Smooth muscle cell (in vitro differentiated cells): Measurements from ENCODE around the gene UBR1. TPM values are rescaled to one million over a fixed set of nuclear protein-coding genes. Genes with fewer than 3 reads are reported as not detected.

Experiments
- DNase-seq: peaks from one replicate; lab custom pipeline; 2025; ENCODE audit not compliant: unreplicated experiment; lab: John Stamatoyannopoulos, UW
- H2AFZ ChIP-seq: fragments of 200-600 bp; sonication (generic); 2 replicates; pipeline ENCODE4 v1.6.0; 2016; ENCODE audit warnings: antibody characterized with exemption, low read depth, mild to moderate bottlenecking
- H3F3A ChIP-seq: fragments of 200-600 bp; sonication (generic); 2 replicates; pipeline ENCODE4 v1.6.0; 2017; ENCODE audit warnings: antibody characterized with exemption, low read depth
- H3K27ac ChIP-seq: fragments of 200-600 bp; sonication (generic); 2 replicates; pipeline ENCODE4 v1.5.1; 2016; ENCODE audit warnings: low read depth, mild to moderate bottlenecking
- H3K27me3 ChIP-seq: fragments of 200-600 bp; sonication (generic); 2 replicates; pipeline ENCODE4 v1.6.1; 2016; ENCODE audit warnings: low read depth, mild to moderate bottlenecking
- H3K36me3 ChIP-seq: fragments of 200-600 bp; sonication (generic); 2 replicates; pipeline ENCODE4 v1.5.1; 2016; ENCODE audit warnings: low read depth
- H3K4me1 ChIP-seq: fragments of 200-600 bp; sonication (generic); 2 replicates; pipeline ENCODE4 v1.5.1; 2016; ENCODE audit warnings: low read depth
- H3K4me2 ChIP-seq: fragments of 200-600 bp; sonication (generic); 2 replicates; pipeline ENCODE4 v1.6.0; 2016; ENCODE audit warnings: mild to moderate bottlenecking
- H3K4me3 ChIP-seq: fragments of 200-600 bp; sonication (generic); 2 replicates; pipeline ENCODE4 v1.5.1; 2016; ENCODE audit warnings: mild to moderate bottlenecking
- H3K79me2 ChIP-seq: fragments of 200-600 bp; sonication (generic); 2 replicates; pipeline ENCODE4 v1.6.0; 2016; ENCODE audit warnings: low read depth, mild to moderate bottlenecking
- H3K9ac ChIP-seq: fragments of 200-600 bp; sonication (generic); 2 replicates; pipeline ENCODE4 v1.6.0; 2016; ENCODE audit warnings: low read depth
- H3K9me3 ChIP-seq: fragments of 200-600 bp; sonication (generic); replicated peaks from 2 replicates; pipeline ENCODE4 v1.5.1; 2016; ENCODE audit warnings: low read depth
- H4K20me1 ChIP-seq: fragments of 200-600 bp; sonication (generic); 2 replicates; pipeline ENCODE4 v1.6.0; 2016; ENCODE audit warnings: low read depth
- WGBS: methylation state at CpG from one replicate; pipeline ENCODE4 v1.1.7; 2016; ENCODE audit warnings: low lambda C conversion rate; 5-methylcytosine and 5-hydroxymethylcytosine counted together
- polyA plus RNA-seq: library from polyadenylated mRNA; unstranded; fragments of >200 nt; fragmentation: Nextera tagmentation; extraction: Ambion mirVana; gene quantifications from 2 replicates; pipeline ENCODE4 v1.2.1, GENCODE V29; 2016
- total RNA-seq: library from RNA; depleted of rRNA; stranded (reverse); fragments of >200 nt; gene quantifications from 2 replicates; pipeline ENCODE4 v1.2.3, GENCODE V29; 2014
- TF ChIP-seq, protein P1 (sequence below): fragments of 200-600 bp; sonication (generic); IDR thresholded peaks from 2 replicates; pipeline ENCODE4 v1.5.1; 2017; ENCODE audit warnings: borderline replicate concordance, mild to moderate bottlenecking, antibody characterized with exemption; ENCODE audit not compliant: insufficient read depth, poor library complexity, severe bottlenecking

UBR1 gene
- total and polyA plus RNA-seq, 2 experiments from 2014 or later = 8.7 to 24.0 TPM

DNA sequence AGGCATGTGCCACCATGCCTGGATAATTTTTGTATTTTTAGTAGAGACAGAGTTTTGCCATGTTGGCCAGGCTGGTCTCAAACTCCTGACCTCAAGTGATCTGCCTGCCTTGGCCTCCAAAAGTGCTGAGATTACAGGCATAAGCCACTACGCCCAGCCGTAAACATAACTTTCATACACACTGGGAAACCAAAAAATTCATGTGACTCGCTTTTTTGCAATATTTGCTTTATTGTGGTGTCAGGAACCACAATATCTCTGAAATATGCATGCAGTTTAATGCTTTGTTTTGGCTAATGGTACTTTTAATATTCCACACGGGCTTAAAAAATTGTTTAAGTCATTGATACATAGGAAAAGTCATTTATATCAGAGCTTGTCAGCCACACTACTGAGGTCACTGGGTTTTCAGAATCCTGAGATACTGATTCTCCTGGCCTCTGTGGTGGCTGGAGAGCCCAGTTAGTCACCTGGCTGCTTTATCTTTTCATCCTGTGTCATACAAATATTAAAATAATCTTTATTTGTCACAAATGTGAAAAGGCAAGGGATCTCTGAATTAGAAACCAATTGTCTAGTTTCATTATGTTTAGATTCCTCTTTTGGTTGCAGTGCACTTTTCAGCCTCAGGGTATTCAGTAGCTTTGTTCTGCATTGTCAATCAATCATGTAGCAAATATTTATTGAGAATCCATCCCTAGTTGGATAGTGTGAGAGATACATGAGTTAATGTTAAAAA is 37.5 kb upstream of the UBR1 start:
- Histone ChIP-seq H3K79me2 (no peaks in the 10 kb centered on the region), H3K27ac (no peak overlapping the region), H2AFZ (no peak overlapping the region), H3K9me3 (no peaks in the 10 kb centered on the region), H4K20me1 (no peaks in the 10 kb centered on the region), H3F3A (no peaks in the 10 kb centered on the region), H3K36me3 (no peaks in the 10 kb centered on the region), H3K27me3 (no peaks in the 10 kb centered on the region), H3K4me2 (no peak overlapping the region), H3K4me1 (no peaks in the 10 kb centered on the region), H3K4me3 (no peak overlapping the region), H3K9ac (no peak overlapping the region)
- TF ChIP-seq, protein P1, sequence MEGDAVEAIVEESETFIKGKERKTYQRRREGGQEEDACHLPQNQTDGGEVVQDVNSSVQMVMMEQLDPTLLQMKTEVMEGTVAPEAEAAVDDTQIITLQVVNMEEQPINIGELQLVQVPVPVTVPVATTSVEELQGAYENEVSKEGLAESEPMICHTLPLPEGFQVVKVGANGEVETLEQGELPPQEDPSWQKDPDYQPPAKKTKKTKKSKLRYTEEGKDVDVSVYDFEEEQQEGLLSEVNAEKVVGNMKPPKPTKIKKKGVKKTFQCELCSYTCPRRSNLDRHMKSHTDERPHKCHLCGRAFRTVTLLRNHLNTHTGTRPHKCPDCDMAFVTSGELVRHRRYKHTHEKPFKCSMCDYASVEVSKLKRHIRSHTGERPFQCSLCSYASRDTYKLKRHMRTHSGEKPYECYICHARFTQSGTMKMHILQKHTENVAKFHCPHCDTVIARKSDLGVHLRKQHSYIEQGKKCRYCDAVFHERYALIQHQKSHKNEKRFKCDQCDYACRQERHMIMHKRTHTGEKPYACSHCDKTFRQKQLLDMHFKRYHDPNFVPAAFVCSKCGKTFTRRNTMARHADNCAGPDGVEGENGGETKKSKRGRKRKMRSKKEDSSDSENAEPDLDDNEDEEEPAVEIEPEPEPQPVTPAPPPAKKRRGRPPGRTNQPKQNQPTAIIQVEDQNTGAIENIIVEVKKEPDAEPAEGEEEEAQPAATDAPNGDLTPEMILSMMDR = no peak
- WGBS = 87% methylated on average over 4 of the region's 4 CpGs
- DNase-seq = no peak

DNA sequence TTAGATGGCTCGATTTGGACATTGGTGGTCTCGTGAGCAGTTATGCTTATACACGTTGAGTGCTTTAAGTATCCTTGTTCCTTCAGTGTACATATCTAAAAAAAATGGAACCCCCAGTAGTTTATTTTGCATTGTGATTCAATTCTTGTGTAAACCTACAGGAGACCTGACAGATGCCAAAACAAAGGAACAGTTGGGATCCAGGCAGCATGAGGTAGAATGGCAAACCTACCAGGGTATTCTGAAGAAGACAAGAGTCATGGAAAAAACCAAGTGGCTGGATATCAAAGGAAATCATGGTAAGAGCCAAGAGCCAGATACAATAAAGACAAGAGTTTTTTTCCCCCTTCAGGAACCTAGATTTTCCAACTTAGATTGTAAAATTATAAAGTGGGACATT is 29.5 kb upstream of the UBR1 start:
- Histone ChIP-seq H3K27ac (no peak overlapping the region), H3K79me2 (no peaks in the 10 kb centered on the region), H3K9ac (no peak overlapping the region), H3K4me2 (no peak overlapping the region), H3F3A (no peaks in the 10 kb centered on the region), H3K9me3 (no peaks in the 10 kb centered on the region), H2AFZ (no peak overlapping the region), H4K20me1 (no peaks in the 10 kb centered on the region), H3K27me3 (peaks cover 16% of the 10 kb centered on the region), H3K4me1 (no peaks in the 10 kb centered on the region), H3K36me3 (no peaks in the 10 kb centered on the region), H3K4me3 (no peak overlapping the region)
- TF ChIP-seq, protein P1 = no peak
- 77% methylated on average over 3 of the region's 3 CpGs for WGBS
- no peak for DNase-seq

DNA sequence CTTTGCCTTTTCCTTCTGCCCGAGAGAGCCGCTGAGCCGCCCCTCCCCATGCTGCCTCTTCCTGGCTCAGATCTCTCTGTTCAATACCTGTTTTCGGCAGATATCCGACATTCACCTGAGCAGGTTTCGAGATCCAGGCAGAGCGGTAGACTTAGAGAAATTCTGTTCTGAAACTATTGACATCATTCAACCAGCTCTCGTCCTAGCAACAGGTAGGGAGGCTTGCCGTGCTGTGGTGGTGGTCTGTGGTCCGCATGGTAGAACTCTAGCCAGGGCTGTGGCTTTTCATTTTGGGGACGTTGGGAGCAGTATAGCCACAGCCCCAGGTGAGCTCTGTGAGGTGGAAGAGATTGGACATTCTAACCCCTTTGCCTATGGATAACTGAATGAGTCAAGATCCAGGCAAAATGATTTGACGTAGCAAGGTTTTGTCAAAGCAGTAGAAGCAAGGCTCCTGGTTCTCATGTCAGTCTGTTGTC is 28.4 kb upstream of the UBR1 start:
- Histone ChIP-seq H3K9ac (peak overlapping the region; percentile 51), H3K4me2 (peak overlapping the region; percentile 96), H4K20me1 (no peaks in the 10 kb centered on the region), H2AFZ (peak overlapping the region; percentile 100), H3K27ac (no peak overlapping the region), H3K4me1 (no peaks in the 10 kb centered on the region), H3K79me2 (no peaks in the 10 kb centered on the region), H3F3A (no peaks in the 10 kb centered on the region), H3K9me3 (no peaks in the 10 kb centered on the region), H3K27me3 (peaks cover 16% of the 10 kb centered on the region), H3K36me3 (no peaks in the 10 kb centered on the region), H3K4me3 (peak overlapping the region; percentile 89)
- WGBS = 19% methylated on average over 12 of the region's 12 CpGs
- TF ChIP-seq, protein P1 = no peak
- DNase-seq = no peak
